Liver (tissue), 9 donors: ENCODE measurements around the gene KCNMB1. TPM values are rescaled to one million over a fixed set of nuclear protein-coding genes. Genes with fewer than 3 reads are reported as not detected.
A peak's percentile ranks its signal among the peaks of the same experiment; 100 is the strongest.

ENCODE experiments used
- DNase-seq: peaks from one replicate; pipeline ENCODE4 v3.0.0-alpha.2; 2017; ENCODE audit warnings: low spot score
- H3K27ac ChIP-seq, 2 donors: one replicate each; pipeline ENCODE4 v1.7.0; 2013; ENCODE audit warnings: inconsistent platforms in 2 of 2, low read length in 2 of 2, control low read depth in 1 of 2, low read depth in 1 of 2, mild to moderate bottlenecking in 1 of 2
- H3K27me3 ChIP-seq, 4 donors: one replicate each; pipeline versions ENCODE4 v1.6.1 to v1.7.0; 2013; ENCODE audit warnings: low read length in 3 of 4, inconsistent platforms in 1 of 4, mild to moderate bottlenecking in 1 of 4, moderate library complexity in 1 of 4; ENCODE audit not compliant: control insufficient read depth in 4 of 4, insufficient read depth in 4 of 4
- H3K36me3 ChIP-seq, 4 donors: one replicate each; pipeline versions ENCODE4 v1.6.1 to v1.7.0; 2013; ENCODE audit warnings: low read length in 3 of 4, mild to moderate bottlenecking in 3 of 4, low read depth in 1 of 4, moderate library complexity in 1 of 4; ENCODE audit not compliant: control insufficient read depth in 4 of 4, insufficient read depth in 3 of 4
- H3K4me1 ChIP-seq, 4 donors: one replicate each; pipeline versions ENCODE4 v1.6.1 to v1.7.0; 2013; ENCODE audit warnings: low read length in 3 of 4, mild to moderate bottlenecking in 3 of 4, moderate library complexity in 1 of 4; ENCODE audit not compliant: control insufficient read depth in 4 of 4, insufficient read depth in 4 of 4
- H3K4me3 ChIP-seq, 3 donors: one replicate each; pipeline versions ENCODE4 v1.6.1 to v1.7.0; 2013; ENCODE audit warnings: low read length in 3 of 3, control low read depth in 1 of 3, low read depth in 1 of 3, mild to moderate bottlenecking in 1 of 3
- H3K9ac ChIP-seq, 2 donors: one replicate each; pipeline ENCODE4 v1.7.0; 2013; ENCODE audit warnings: low read length in 2 of 2, mild to moderate bottlenecking in 2 of 2, moderate library complexity in 2 of 2, control low read depth in 1 of 2, low read depth in 1 of 2
- H3K9me3 ChIP-seq, 4 donors: one replicate each; pipeline versions ENCODE4 v1.6.1 to v1.7.0; 2013; ENCODE audit warnings: low read length in 3 of 4; ENCODE audit not compliant: control insufficient read depth in 4 of 4
- CTCF ChIP-seq: fragments of 150-350 bp; IDR thresholded peaks from 2 replicates; pipeline ENCODE4 v1.5.1; 2017; ENCODE audit warnings: improper control_type of control experiment, low read depth, low read length; ENCODE audit not compliant: missing input control
- FOXA1 ChIP-seq: IDR thresholded peaks from 2 replicates; pipeline ENCODE4 v1.6.1; 2016; ENCODE audit warnings: antibody characterized with exemption
- FOXA2 ChIP-seq: IDR thresholded peaks from 2 replicates; pipeline ENCODE4 v1.6.1; 2016; ENCODE audit warnings: antibody characterized with exemption
- GABPA ChIP-seq, 2 donors: IDR thresholded peaks in 1 of 2; conservative IDR thresholded peaks in 1 of 2; 2 replicates each; pipeline ENCODE4 v1.6.1; 2016; ENCODE audit warnings: antibody characterized with exemption in 2 of 2, mild to moderate bottlenecking in 1 of 2, moderate library complexity in 1 of 2
- HNF4A ChIP-seq, 2 donors: conservative IDR thresholded peaks; 2 replicates each; pipeline ENCODE4 v1.6.1; 2016; ENCODE audit warnings: antibody characterized with exemption in 2 of 2, mild to moderate bottlenecking in 2 of 2
- HNF4G ChIP-seq: IDR thresholded peaks from 2 replicates; pipeline ENCODE4 v1.6.1; 2016; ENCODE audit warnings: antibody characterized with exemption
- JUND ChIP-seq, 2 donors: IDR thresholded peaks; 2 replicates each; pipeline ENCODE4 v1.6.1; 2016; ENCODE audit warnings: antibody characterized with exemption in 2 of 2
- NR2F2 ChIP-seq: IDR thresholded peaks from 2 replicates; pipeline ENCODE4 v1.6.1; 2016; ENCODE audit warnings: antibody characterized with exemption
- RAD21 ChIP-seq, 2 donors: IDR thresholded peaks; 2 replicates each; pipeline ENCODE4 v1.6.1; 2016; ENCODE audit warnings: antibody characterized with exemption in 2 of 2, mild to moderate bottlenecking in 2 of 2
- REST ChIP-seq: IDR thresholded peaks from 2 replicates; pipeline ENCODE4 v1.6.1; 2016; ENCODE audit warnings: antibody characterized with exemption, mild to moderate bottlenecking
- RXRA ChIP-seq, 2 donors: IDR thresholded peaks; 2 replicates each; pipeline ENCODE4 v1.6.1; 2017 to 2018; ENCODE audit warnings: antibody characterized with exemption in 2 of 2, mild to moderate bottlenecking in 1 of 2
- SP1 ChIP-seq: IDR thresholded peaks from 2 replicates; pipeline ENCODE4 v1.6.1; 2018; ENCODE audit warnings: antibody characterized with exemption, mild to moderate bottlenecking
- YY1 ChIP-seq: IDR thresholded peaks from 2 replicates; pipeline ENCODE4 v1.6.1; 2016; ENCODE audit warnings: antibody characterized with exemption, mild to moderate bottlenecking
- ZBTB33 ChIP-seq: IDR thresholded peaks from 2 replicates; pipeline ENCODE4 v1.6.1; 2016; ENCODE audit warnings: antibody characterized with exemption
- WGBS: extraction: QIAGEN DNeasy Blood & Tissue Kit; methylation state at CpG from one replicate; pipeline ENCODE4 v1.1.7; 2013; 5-methylcytosine and 5-hydroxymethylcytosine counted together
- polyA plus RNA-seq, 2 donors: library from polyadenylated mRNA; stranded (reverse) in 1 of 2; unstranded in 1 of 2; fragments of 200-250 nt in 1 of 2; fragments of >200 nt in 1 of 2; fragmentation: Nextera tagmentation in 1 of 2; extraction: Ambion mirVana in 1 of 2; gene quantifications; one replicate each; pipeline versions ENCODE4 v1.2.1 to v1.2.3, GENCODE V29; 2013 to 2015
- total RNA-seq, 2 donors: library from RNA; depleted of rRNA; stranded (reverse); fragments of >200 nt; gene quantifications; one replicate each; pipeline ENCODE4 v1.2.3, GENCODE V29; 2014
- TF ChIP-seq, protein P1 (sequence below): IDR thresholded peaks from 2 replicates; pipeline ENCODE4 v1.6.1; 2016; ENCODE audit warnings: antibody characterized with exemption
- donor health status: healthy.
- donor health status: healthy.
- donor health status: healthy.
- donor health status: healthy.
- donor health status: healthy.

The KCNMB1 gene
- total and polyA plus RNA-seq, 4 donors, result 0.04 to 0.31 (median 0.20) TPM

DNA sequence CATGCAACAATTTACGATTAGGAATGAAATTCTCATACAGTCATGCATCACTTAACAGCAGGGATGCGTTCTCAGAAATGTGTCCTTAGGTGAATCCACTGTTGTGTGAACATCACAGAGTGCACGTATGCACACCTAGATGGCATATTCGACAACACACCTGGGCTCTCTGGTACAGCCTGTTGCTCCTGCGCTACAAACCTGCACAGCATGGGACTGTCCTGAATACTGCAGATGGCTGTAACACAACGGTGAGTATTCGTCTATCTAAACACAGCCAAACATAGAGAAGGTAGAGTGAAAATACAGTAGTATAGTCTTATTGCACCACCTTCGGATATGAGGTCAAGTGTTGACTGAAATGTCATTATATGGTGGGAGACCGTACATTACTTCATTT lies 47.6 kb downstream of the KCNMB1 start:
- Histone ChIP-seq H3K27me3 (peaks cover 0 to 6% (median 0%) of the 10 kb centered on the region in 4 donors), H3K27ac (no peak overlapping the region), H3K9me3 (peaks cover 0 to 2% (median 0%) of the 10 kb centered on the region in 4 donors), H3K4me1 (no peaks in the 10 kb centered on the region), H3K36me3 (no peaks in the 10 kb centered on the region), H3K9ac (no peak overlapping the region), H3K4me3 (no peak overlapping the region)
- DNase-seq, result no peak
- no peak for TF ChIP-seq YY1
- no peak for TF ChIP-seq HNF4A (conservative IDR thresholded peaks at IDR 0.05)
- TF ChIP-seq REST, result no peak
- TF ChIP-seq NR2F2, result no peak
- TF ChIP-seq GABPA (IDR thresholded peaks at IDR 0.05 in 1 of 2, conservative IDR thresholded peaks at IDR 0.05 in 1 of 2), result no peak
- no peak for TF ChIP-seq HNF4G
- no peak for TF ChIP-seq SP1
- WGBS, result 91% methylated on average over 9 of the region's 9 CpGs

DNA sequence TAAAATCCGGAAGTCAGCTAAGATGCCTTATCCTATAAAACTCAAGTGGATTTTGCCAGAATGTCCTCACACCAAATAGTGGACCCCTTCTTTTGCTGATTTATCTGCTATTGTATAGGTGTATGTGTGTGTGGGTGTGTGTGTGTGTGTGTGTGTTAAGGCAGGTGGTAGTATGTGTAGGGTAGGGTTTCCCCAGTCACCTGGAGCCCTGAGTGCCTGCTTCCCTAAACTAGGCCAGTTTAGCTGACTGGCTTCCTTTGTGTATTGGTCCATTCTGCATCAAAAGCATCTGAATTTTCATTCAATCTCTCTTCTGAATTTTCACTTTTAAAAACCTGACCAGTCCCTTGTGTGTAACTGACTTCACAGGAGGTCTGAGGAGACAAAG lies 49.4 kb downstream of the KCNMB1 start:
- no peak overlapping the region for H3K9ac ChIP-seq
- no peak for TF ChIP-seq RXRA (IDR thresholded peaks at IDR 0.05)
- no peak for TF ChIP-seq FOXA1
- no peak for TF ChIP-seq RAD21 (IDR thresholded peaks at IDR 0.05)
- H3K27ac ChIP-seq, result no peak overlapping the region
- H3K4me1 ChIP-seq, result no peaks in the 10 kb centered on the region
- 93% methylated on average over 1 of the region's 1 CpG for WGBS
- H3K4me3 ChIP-seq, result no peak overlapping the region
- no peaks in the 10 kb centered on the region for H3K36me3 ChIP-seq
- no peak for DNase-seq
- H3K27me3 ChIP-seq, result peaks cover 0 to 6% (median 0%) of the 10 kb centered on the region in 4 donors
- H3K9me3 ChIP-seq, result no peaks in the 10 kb centered on the region

DNA sequence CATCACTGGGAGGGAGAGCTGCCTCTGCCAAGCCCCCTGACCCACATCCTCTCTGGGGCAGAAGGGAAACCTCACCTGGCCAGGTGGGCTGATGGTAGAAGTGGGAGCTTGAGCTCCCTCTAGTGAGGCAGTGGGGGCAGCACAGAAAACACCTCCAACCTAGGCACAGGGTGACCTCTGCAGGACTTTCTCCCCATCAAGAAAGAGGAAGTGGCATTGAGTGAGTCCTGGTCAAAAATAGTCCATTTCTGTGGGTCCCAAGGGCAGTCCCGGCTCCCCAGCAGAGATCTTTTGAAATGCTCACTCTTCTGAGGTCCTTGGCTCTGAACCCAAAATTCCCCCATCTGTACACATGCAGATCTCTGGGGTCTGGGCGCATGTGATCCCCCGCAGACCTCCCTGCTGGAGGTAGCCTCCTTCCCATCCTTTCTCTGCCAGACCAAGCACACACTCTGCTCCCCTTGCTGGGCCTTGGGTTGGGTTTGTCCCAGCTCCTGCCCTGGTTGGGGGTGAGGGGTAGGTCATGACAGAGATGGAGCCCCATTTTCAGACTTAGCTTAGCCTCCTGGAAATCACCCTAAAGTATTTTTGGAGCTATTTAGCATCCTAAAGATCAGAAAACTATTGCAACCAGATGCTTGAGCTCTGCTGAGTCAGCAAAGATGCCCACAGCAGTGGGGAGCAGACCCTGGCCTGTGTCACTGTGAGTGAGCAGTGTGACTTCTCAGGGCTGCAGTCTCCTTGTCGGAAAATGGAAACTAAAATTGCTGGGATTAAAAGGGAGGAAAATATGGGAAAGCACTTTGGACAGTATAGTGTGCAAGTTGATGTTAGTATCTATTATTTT lies 50.0 kb downstream of the KCNMB1 start:
- no peaks in the 10 kb centered on the region for H3K36me3 ChIP-seq
- peaks cover 0 to 6% (median 0%) of the 10 kb centered on the region in 4 donors for H3K27me3 ChIP-seq
- H3K9me3 ChIP-seq, result no peaks in the 10 kb centered on the region
- no peak for DNase-seq
- WGBS, result 73% methylated on average over 4 of the region's 4 CpGs
- no peak overlapping the region for H3K9ac ChIP-seq
- H3K4me1 ChIP-seq, result no peaks in the 10 kb centered on the region
- no peak overlapping the region for H3K27ac ChIP-seq
- H3K4me3 ChIP-seq, result no peak overlapping the region
- no peak for TF ChIP-seq RXRA (IDR thresholded peaks at IDR 0.05)
- peak; percentile 50 to 74 for TF ChIP-seq RAD21 (IDR thresholded peaks at IDR 0.05)
- TF ChIP-seq, protein P1, sequence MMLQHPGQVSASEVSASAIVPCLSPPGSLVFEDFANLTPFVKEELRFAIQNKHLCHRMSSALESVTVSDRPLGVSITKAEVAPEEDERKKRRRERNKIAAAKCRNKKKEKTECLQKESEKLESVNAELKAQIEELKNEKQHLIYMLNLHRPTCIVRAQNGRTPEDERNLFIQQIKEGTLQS, result no peak
- TF ChIP-seq HNF4G, result no peak
- no peak for TF ChIP-seq REST
- TF ChIP-seq NR2F2, result no peak
- no peak for TF ChIP-seq FOXA2
- peak; percentile 33 for TF ChIP-seq CTCF
- TF ChIP-seq ZBTB33, result no peak
- TF ChIP-seq FOXA1, result no peak
- TF ChIP-seq JUND (IDR thresholded peaks at IDR 0.05), result no peak
